K562 (cell line): Measurements from ENCODE around the gene PANK2. TPM values are rescaled to one million over a fixed set of nuclear protein-coding genes. Genes with fewer than 3 reads are reported as not detected.

Experiments used
- ATF7 ChIP-seq: fragments of 450-650 bp; IDR thresholded peaks from 2 replicates; pipeline ENCODE4 v1.7.1; 2014; ENCODE audit warnings: mild to moderate bottlenecking, moderate library complexity
- FOXJ2 ChIP-seq: fragments of 200-800 bp; sonication (Bioruptor generic); IDR thresholded peaks from 2 replicates; pipeline ENCODE4 v1.6.1; 2016; ENCODE audit warnings: missing genetic modification characterization, missing compliant biosample characterization
- ILF3 ChIP-seq: fragments of 450-650 bp; IDR thresholded peaks from 2 replicates; pipeline ENCODE4 v1.6.1; 2018; ENCODE audit warnings: antibody characterized with exemption, mild to moderate bottlenecking, moderate library complexity, borderline replicate concordance
- LARP7 ChIP-seq: fragments of 450-650 bp; IDR thresholded peaks from 2 replicates; pipeline ENCODE4 v1.6.1; 2016
- NRF1 ChIP-seq, 2 experiments: fragments of 450-650 bp; IDR thresholded peaks in 1 of 2; conservative IDR thresholded peaks in 1 of 2; 2 replicates each; pipeline ENCODE4 v1.6.1; 2014; ENCODE audit warnings: mild to moderate bottlenecking in 2 of 2
- POLR3A ChIP-seq: IDR thresholded peaks from 2 replicates; pipeline ENCODE4 v1.6.1; 2011; ENCODE audit warnings: borderline replicate concordance, mild to moderate bottlenecking, moderate library complexity; ENCODE audit not compliant: insufficient read length, insufficient read depth; ENCODE audit errors: extremely low read depth
- RCOR1 ChIP-seq, 2 experiments: IDR thresholded peaks; 2 replicates each; pipeline ENCODE4 v1.6.1; 2012; ENCODE audit warnings: low read depth in 2 of 2, low read length in 2 of 2, borderline replicate concordance in 1 of 2, improper control_type of control experiment in 1 of 2
- SAFB2 ChIP-seq: fragments of 200-400 bp; formaldehyde crosslinking; IDR thresholded peaks from 2 replicates; pipeline ENCODE4 v1.6.1; 2018; ENCODE audit warnings: borderline replicate concordance, low read length, low read depth, moderate library complexity; ENCODE audit not compliant: severe bottlenecking
- TOE1 ChIP-seq, 2 experiments: fragments of 450-650 bp in 1 of 2; sonication (generic) in 1 of 2; formaldehyde crosslinking in 1 of 2; IDR thresholded peaks; 2 replicates each; pipeline versions ENCODE4 v1.7.1 to v1.8.0; 2016 to 2022; ENCODE audit warnings: borderline replicate concordance in 2 of 2, mild to moderate bottlenecking in 2 of 2, antibody characterized with exemption in 1 of 2, inconsistent platforms in 1 of 2, low read depth in 1 of 2, missing genetic modification reagents in 1 of 2, moderate library complexity in 1 of 2
- ZNF224 ChIP-seq: sonication (generic); formaldehyde crosslinking; IDR thresholded peaks from 2 replicates; pipeline ENCODE4 v1.8.0; 2022; ENCODE audit warnings: mild to moderate bottlenecking, missing genetic modification reagents
- ZNF584 ChIP-seq: fragments of 200-800 bp; sonication (Bioruptor generic); IDR thresholded peaks from 2 replicates; pipeline ENCODE4 v1.6.1; 2016; ENCODE audit warnings: low read depth, mild to moderate bottlenecking, missing genetic modification characterization, missing compliant biosample characterization
- ZNF76 ChIP-seq: fragments of 250-450 bp; sonication (Bioruptor Pico); IDR thresholded peaks from 2 replicates; pipeline ENCODE4 v1.4.0; 2020; ENCODE audit warnings: mild to moderate bottlenecking, moderate library complexity, borderline replicate concordance
- polyA plus RNA-seq, 8 experiments: library from polyadenylated mRNA; depleted of rRNA in 4 of 8; stranded (reverse) in 5 of 8; unstranded in 3 of 8; fragments of >200 nt; fragmentation: Nextera tagmentation in 2 of 8; fragmentation: Illumina TruSeq in 1 of 8; extraction: Ambion mirVana in 2 of 8; extraction: Trizol in 1 of 8; gene quantifications; 2 replicates each; pipeline versions ENCODE4 v1.2.1 to v1.2.3, GENCODE V29; 2011 to 2014; ENCODE audit warnings: inconsistent platforms in 1 of 8, missing spikeins in 1 of 8
- total RNA-seq, 7 experiments: library from RNA; depleted of rRNA in 6 of 7; stranded (reverse); fragments of >200 nt in 6 of 7; fragmentation: Illumina TruSeq in 2 of 7; extraction: Trizol in 2 of 7; gene quantifications; 2 replicates each; pipeline versions ENCODE4 v1.2.1 to v1.2.3, GENCODE V29; 2011 to 2021; ENCODE audit warnings: low replicate concordance in 1 of 7
- TF ChIP-seq, protein P1 (sequence below): conservative IDR thresholded peaks from 2 replicates; pipeline ENCODE4 v1.6.1; 2011; ENCODE audit warnings: low read depth, mild to moderate bottlenecking, low read length; ENCODE audit not compliant: control insufficient read depth
- TF ChIP-seq, protein P2 (sequence below), 3 experiments: fragments of 200-800 bp in 1 of 3; fragments of 250-450 bp in 1 of 3; fragments of 450-650 bp in 1 of 3; sonication (Bioruptor Pico) in 1 of 3; sonication (Bioruptor generic) in 1 of 3; formaldehyde crosslinking in 1 of 3; IDR thresholded peaks; 2 replicates each; pipeline versions ENCODE4 v1.6.1 to v1.8.0; 2016 to 2022; ENCODE audit warnings: mild to moderate bottlenecking in 2 of 3, missing genetic modification characterization in 2 of 3, missing compliant biosample characterization in 1 of 3, moderate library complexity in 1 of 3
- TF ChIP-seq, protein P3 (sequence below): fragments of 250-450 bp; sonication (Bioruptor Pico); IDR thresholded peaks from 2 replicates; pipeline ENCODE4 v1.4.0; 2020; ENCODE audit warnings: borderline replicate concordance

Gene PANK2
- total and polyA plus RNA-seq, 9 of the 15 experiments (the other 6 are each of a cell fraction or from before 2014, with no cell fraction given), result 14.9 to 43.5 (median 31.4) TPM

DNA sequence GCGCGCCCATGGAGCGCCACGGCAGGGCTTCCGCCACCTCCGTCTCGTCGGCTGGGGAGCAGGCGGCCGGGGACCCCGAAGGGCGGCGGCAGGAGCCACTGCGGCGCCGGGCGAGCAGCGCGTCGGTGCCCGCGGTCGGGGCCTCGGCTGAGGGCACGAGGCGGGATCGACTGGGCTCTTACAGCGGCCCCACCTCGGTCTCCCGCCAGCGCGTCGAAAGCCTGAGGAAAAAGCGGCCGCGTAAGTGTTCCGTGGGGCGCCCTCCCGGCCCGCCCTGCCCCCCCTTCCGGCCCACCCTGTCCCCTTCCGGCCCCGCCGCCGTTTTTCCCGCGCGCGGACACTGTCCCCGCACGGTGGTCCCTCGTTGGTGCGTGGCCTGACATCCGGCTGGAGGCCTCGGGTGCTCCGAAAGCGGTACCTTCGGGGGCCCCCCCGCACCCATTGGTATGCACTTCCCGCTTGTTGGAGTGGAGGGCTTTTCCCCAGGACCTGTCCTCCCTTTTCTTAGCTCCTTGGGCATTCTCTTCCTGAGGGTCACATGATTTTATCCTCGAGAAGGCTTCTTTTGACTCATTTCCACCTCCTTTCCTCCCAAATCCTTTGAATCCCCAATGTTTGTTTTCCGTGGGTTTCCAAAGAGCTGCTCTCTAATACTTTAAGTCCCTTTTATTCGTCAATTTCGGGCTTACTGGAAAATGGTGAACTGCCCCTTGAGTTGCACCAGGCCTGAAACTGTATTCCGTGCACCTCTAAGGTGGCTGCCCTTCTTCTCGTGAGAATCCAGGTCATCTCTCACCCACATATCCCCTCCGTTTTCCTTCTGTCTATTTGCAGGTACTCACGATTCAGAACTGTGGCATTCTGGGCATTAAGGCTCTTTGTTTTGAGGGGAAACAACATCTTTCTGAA lies 556 bp downstream of the PANK2 start (continued):
- TF ChIP-seq, protein P1, sequence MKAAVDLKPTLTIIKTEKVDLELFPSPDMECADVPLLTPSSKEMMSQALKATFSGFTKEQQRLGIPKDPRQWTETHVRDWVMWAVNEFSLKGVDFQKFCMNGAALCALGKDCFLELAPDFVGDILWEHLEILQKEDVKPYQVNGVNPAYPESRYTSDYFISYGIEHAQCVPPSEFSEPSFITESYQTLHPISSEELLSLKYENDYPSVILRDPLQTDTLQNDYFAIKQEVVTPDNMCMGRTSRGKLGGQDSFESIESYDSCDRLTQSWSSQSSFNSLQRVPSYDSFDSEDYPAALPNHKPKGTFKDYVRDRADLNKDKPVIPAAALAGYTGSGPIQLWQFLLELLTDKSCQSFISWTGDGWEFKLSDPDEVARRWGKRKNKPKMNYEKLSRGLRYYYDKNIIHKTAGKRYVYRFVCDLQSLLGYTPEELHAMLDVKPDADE, result peak; percentile 81
- no peak for TF ChIP-seq ATF7
- TF ChIP-seq, protein P2, sequence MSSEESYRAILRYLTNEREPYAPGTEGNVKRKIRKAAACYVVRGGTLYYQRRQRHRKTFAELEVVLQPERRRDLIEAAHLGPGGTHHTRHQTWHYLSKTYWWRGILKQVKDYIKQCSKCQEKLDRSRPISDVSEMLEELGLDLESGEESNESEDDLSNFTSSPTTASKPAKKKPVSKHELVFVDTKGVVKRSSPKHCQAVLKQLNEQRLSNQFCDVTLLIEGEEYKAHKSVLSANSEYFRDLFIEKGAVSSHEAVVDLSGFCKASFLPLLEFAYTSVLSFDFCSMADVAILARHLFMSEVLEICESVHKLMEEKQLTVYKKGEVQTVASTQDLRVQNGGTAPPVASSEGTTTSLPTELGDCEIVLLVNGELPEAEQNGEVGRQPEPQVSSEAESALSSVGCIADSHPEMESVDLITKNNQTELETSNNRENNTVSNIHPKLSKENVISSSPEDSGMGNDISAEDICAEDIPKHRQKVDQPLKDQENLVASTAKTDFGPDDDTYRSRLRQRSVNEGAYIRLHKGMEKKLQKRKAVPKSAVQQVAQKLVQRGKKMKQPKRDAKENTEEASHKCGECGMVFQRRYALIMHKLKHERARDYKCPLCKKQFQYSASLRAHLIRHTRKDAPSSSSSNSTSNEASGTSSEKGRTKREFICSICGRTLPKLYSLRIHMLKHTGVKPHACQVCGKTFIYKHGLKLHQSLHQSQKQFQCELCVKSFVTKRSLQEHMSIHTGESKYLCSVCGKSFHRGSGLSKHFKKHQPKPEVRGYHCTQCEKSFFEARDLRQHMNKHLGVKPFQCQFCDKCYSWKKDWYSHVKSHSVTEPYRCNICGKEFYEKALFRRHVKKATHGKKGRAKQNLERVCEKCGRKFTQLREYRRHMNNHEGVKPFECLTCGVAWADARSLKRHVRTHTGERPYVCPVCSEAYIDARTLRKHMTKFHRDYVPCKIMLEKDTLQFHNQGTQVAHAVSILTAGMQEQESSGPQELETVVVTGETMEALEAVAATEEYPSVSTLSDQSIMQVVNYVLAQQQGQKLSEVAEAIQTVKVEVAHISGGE (CRISPR knock-in tag; IDR thresholded peaks at IDR 0.05), result peak in 1 of 3 experiments; percentile 65; a peak in 2 of 6 replicates
- peak; percentile 68; the same call in 1 of the 2 replicates for TF ChIP-seq ILF3
- 0 out of 4 replicates have a peak, but pooled peaks of 1 of the 2 experiments have one; percentile 0 for TF ChIP-seq NRF1 (conservative IDR thresholded peaks at IDR 0.05 in 1 of 2, IDR thresholded peaks at IDR 0.05 in 1 of 2)
- no peak for TF ChIP-seq SAFB2
- TF ChIP-seq RCOR1 (IDR thresholded peaks at IDR 0.05; ENCODE audit: borderline replicate concordance in 1 of 2, low read depth in 2 of 2, low read length in 2 of 2), result no peak
- no peak for TF ChIP-seq POLR3A
- TF ChIP-seq, protein P3, sequence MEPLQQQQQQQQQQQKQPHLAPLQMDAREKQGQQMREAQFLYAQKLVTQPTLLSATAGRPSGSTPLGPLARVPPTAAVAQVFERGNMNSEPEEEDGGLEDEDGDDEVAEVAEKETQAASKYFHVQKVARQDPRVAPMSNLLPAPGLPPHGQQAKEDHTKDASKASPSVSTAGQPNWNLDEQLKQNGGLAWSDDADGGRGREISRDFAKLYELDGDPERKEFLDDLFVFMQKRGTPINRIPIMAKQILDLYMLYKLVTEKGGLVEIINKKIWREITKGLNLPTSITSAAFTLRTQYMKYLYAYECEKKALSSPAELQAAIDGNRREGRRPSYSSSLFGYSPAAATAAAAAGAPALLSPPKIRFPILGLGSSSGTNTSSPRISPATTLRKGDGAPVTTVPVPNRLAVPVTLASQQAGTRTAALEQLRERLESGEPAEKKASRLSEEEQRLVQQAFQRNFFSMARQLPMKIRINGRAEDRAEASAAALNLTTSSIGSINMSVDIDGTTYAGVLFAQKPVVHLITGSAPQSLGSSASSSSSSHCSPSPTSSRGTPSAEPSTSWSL (CRISPR knock-in tag), result no peak
- TF ChIP-seq LARP7, result no peak
- TF ChIP-seq FOXJ2, result no peak
- no peak for TF ChIP-seq ZNF584 (CRISPR knock-in tag)
- 0 out of 2 replicates have a peak, but pooled peaks have one; percentile 66 for TF ChIP-seq ZNF224 (CRISPR knock-in tag)
- peak; percentile 46; the same call in 1 of the 2 replicates for TF ChIP-seq TOE1 (IDR thresholded peaks at IDR 0.05; ENCODE audit: borderline replicate concordance)
- TF ChIP-seq TOE1 (CRISPR knock-in tag; IDR thresholded peaks at IDR 0.05; ENCODE audit: borderline replicate concordance, low read depth), result no peak
- TF ChIP-seq ZNF76, result no peak
